GM21423 (cell line): Measurements from ENCODE around the gene DAZL.

Experiments used
- ATAC-seq: cut with Tn5 transposase; IDR thresholded peaks from one replicate; pipeline ENCODE4 v1.9.1; 2021; ENCODE audit warnings: mild to moderate bottlenecking, moderate library complexity; ENCODE audit not compliant: unreplicated experiment

DAZL gene

GRCh38 chr3:16546186-16547010, 58.8 kb downstream of the DAZL start:
- no peak for ATAC-seq

- ATAC-seq, result no peak
Measured at GRCh38 chr3:16545413-16546185, 59.6 kb downstream of the DAZL start.

DNA sequence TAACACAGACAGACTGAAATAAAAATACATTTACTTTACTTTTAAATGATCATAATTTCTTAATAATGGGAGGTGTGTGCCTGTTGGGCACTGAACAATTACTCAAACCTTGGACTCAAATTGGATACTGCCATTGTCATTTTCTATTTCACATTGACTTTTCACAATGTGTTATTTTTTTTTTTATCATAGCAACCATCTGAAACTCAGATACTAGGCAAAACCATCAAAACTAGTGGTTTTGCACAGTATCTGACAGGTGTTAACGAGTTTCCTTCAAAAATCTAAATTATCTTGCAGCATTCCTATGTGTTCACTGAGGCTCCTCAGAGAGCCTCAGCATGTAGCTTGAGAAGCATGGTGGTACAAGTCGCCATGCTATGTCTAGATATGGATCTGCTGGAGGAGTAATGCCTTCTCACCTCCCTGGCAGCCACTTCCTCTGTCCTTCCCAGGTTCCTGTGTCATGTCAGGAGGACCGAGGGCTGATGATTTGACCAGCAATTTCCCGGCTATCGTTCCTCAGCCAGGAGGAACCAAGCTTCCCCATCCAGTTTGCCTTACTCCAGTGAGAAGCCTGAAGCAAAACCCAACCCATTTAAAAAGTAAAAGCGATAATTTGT, 61.9 kb downstream of the DAZL start:
- no peak for ATAC-seq

- no peak for ATAC-seq
Measured at GRCh38 chr3:16538507-16538906, 66.7 kb downstream of the DAZL start.

- no peak for ATAC-seq
Measured at GRCh38 chr3:16536996-16537395, 68.2 kb downstream of the DAZL start.
